Heart right ventricle (tissue), 16 donors: ENCODE data around the gene GTF2I. TPM values are rescaled to one million over a fixed set of nuclear protein-coding genes. Genes with fewer than 3 reads are reported as not detected.
"Not testable (repeated sequence)": the region's sequence is repeated elsewhere in the genome, so short reads cannot be mapped to it uniquely, and the experiment has no call there.

ENCODE experiments used
- ATAC-seq, 8 donors: fragments of 200-7000 bp; cut with Tn5 transposase; one replicate each; pipeline ENCODE4 v1.9.1; 2020; ENCODE audit warnings: mild to moderate bottlenecking in 8 of 8, moderate library complexity in 8 of 8, moderate number of reproducible peaks in 1 of 8
- DNase-seq, 2 donors: peaks; one replicate each; pipeline ENCODE4 v3.0.0-alpha.2; 2020
- H3K27ac ChIP-seq, 10 donors: fragments of 200-600 bp; sonication (generic) in 2 of 10; one replicate each; pipeline versions ENCODE4 v1.5.0 to v1.8.0; 2020 to 2022; ENCODE audit warnings: mild to moderate bottlenecking in 3 of 10
- H3K27me3 ChIP-seq, 7 donors: fragments of 200-600 bp; one replicate each; pipeline ENCODE4 v1.8.0; 2021 to 2022; ENCODE audit warnings: mild to moderate bottlenecking in 2 of 7
- H3K36me3 ChIP-seq, 9 donors: fragments of 200-600 bp; sonication (generic) in 1 of 9; one replicate each; pipeline versions ENCODE4 v1.5.0 to v1.8.0; 2020 to 2022; ENCODE audit warnings: mild to moderate bottlenecking in 2 of 9
- H3K4me1 ChIP-seq, 9 donors: fragments of 200-600 bp; sonication (generic) in 1 of 9; one replicate each; pipeline versions ENCODE4 v1.5.0 to v1.8.0; 2020 to 2022; ENCODE audit warnings: mild to moderate bottlenecking in 4 of 9
- H3K4me3 ChIP-seq, 10 donors: fragments of 200-600 bp; sonication (generic) in 2 of 10; one replicate each; pipeline versions ENCODE4 v1.5.0 to v1.8.0; 2020 to 2022; ENCODE audit warnings: mild to moderate bottlenecking in 7 of 10, moderate library complexity in 2 of 10
- H3K9me3 ChIP-seq, 11 donors: fragments of 200-600 bp in 10 of 11; sonication (generic) in 2 of 11; one replicate each; pipeline versions ENCODE4 v1.5.0 to v1.8.0; 2013 to 2022; ENCODE audit warnings: mild to moderate bottlenecking in 2 of 11, control low read depth in 1 of 11, moderate library complexity in 1 of 11
- WGBS, 2 donors: extraction: QIAGEN DNeasy Blood & Tissue Kit; methylation state at CpG; one replicate each; pipeline ENCODE4 v1.1.7; 2013; ENCODE audit warnings: inconsistent platforms in 1 of 2; 5-methylcytosine and 5-hydroxymethylcytosine counted together
- intact Hi-C, 10 donors: fragments of 100-400 bp; cut with DNase I; formaldehyde crosslinking; loops; one replicate each; pipeline versions ENCODE4 v1.11.1 to v1.14.2; 2022
- polyA plus RNA-seq, 2 donors: library from polyadenylated mRNA; stranded (reverse); fragments of 200-250 nt; gene quantifications; one replicate each; pipeline ENCODE4 v1.2.3, GENCODE V29; 2013
- total RNA-seq, 10 donors: library from RNA; stranded (reverse); fragmentation: NEBNext Ultra II Directional in 3 of 10; extraction: Animal tissue kit (Norgen Biotek cat#: 25700) in 3 of 10; gene quantifications; one replicate each; pipeline versions ENCODE4 v1.2.1 to v1.2.4, GENCODE V29; 2021 to 2023
- TF ChIP-seq, protein P1 (sequence below), 9 donors: fragments of 200-600 bp; sonication (generic) in 2 of 9; IDR thresholded peaks; one replicate each; pipeline versions ENCODE4 v1.5.0 to v1.8.0; 2021 to 2022; ENCODE audit warnings: antibody characterized with exemption in 9 of 9, mild to moderate bottlenecking in 5 of 9, moderate library complexity in 1 of 9
- donor health status: Arrhythmogenic right ventricular cardiomyopathy.
- donor health status: ischemic (EF 13 %, LVEDD 7.1; RV severe dilation, severe dysfunction).
- donor health status: healthy with polysubstance abuse.
- donor health status: DM: no; HTN: yes; CAD: no.
- donor health status: DM: no; HTN: no; CAD: no.
- donor health status: ischemic (EF 25% LVEDD 6.9; RV normal size, moderate dysfunction).
- donor health status: ischemic (EF 25% LVEDD 5.7; RV mildly dilated, moderate dysfunction).
- donor health status: healthy.
- donor health status: DM: yes; HTN: yes; CAD: no.
- donor health status: Ischemic cardiomyopathy.
- donor health status: ischemic (EF 35%, LVEDD 5.7; RV mildly dilated, moderate dysfunction).
- donor health status: nonischemic (EF 11% LVEDD 7.7; RV severe dilation, severe dysfunction).
- donor health status: DM: yes; HTN: yes; CAD: no.
- donor health status: PGD.
- donor health status: ischemic (EF 29% LVEDD 5.4; RV normal size, mild dysfunction).
- donor health status: nonischemic (EF 23%, LVEDD 6.1; RV moderate dilation, normal function).

GTF2I gene
- total and polyA plus RNA-seq, 12 donors: 18.9 to 152 (median 116) TPM

- Histone ChIP-seq H3K27ac (no peak overlapping the region), H3K27me3 (no peaks in the 10 kb centered on the region), H3K9me3 (no peaks in the 10 kb centered on the region), H3K36me3 (peaks cover 0 to 22% (median 6%) of the 10 kb centered on the region in 9 donors), H3K4me3 (no peak overlapping the region), H3K4me1 (peaks cover 0 to 19% (median 8%) of the 10 kb centered on the region in 9 donors)
- TF ChIP-seq, protein P1, sequence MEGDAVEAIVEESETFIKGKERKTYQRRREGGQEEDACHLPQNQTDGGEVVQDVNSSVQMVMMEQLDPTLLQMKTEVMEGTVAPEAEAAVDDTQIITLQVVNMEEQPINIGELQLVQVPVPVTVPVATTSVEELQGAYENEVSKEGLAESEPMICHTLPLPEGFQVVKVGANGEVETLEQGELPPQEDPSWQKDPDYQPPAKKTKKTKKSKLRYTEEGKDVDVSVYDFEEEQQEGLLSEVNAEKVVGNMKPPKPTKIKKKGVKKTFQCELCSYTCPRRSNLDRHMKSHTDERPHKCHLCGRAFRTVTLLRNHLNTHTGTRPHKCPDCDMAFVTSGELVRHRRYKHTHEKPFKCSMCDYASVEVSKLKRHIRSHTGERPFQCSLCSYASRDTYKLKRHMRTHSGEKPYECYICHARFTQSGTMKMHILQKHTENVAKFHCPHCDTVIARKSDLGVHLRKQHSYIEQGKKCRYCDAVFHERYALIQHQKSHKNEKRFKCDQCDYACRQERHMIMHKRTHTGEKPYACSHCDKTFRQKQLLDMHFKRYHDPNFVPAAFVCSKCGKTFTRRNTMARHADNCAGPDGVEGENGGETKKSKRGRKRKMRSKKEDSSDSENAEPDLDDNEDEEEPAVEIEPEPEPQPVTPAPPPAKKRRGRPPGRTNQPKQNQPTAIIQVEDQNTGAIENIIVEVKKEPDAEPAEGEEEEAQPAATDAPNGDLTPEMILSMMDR (IDR thresholded peaks at IDR 0.05): no peak
- intact Hi-C loops: no loop called here
- no peak for DNase-seq
- no peak for ATAC-seq
- 96% methylated on average over 5 of the region's 5 CpGs for WGBS, 2 donors
Observed at GRCh38 chr7:74684921-74685320, 27.4 kb downstream of the GTF2I start.

GRCh38 chr7:74690474-74690873, 33.0 kb downstream of the GTF2I start:
- WGBS, 2 donors: 70 to 86% methylated on average over 3 of the region's 3 CpGs
- TF ChIP-seq, protein P1 (IDR thresholded peaks at IDR 0.05): no peak
- H3K27ac ChIP-seq: no peak overlapping the region
- DNase-seq: no peak
- intact Hi-C loops: no loop called here
- no peaks in the 10 kb centered on the region for H3K27me3 ChIP-seq
- no peak for ATAC-seq
- no peak overlapping the region for H3K4me3 ChIP-seq
- peaks cover 0 to 14% (median 5%) of the 10 kb centered on the region in 11 donors for H3K9me3 ChIP-seq
- H3K4me1 ChIP-seq: peaks cover 0 to 4% (median 0%) of the 10 kb centered on the region in 9 donors
- peaks cover 0 to 77% (median 54%) of the 10 kb centered on the region in 9 donors for H3K36me3 ChIP-seq

DNA sequence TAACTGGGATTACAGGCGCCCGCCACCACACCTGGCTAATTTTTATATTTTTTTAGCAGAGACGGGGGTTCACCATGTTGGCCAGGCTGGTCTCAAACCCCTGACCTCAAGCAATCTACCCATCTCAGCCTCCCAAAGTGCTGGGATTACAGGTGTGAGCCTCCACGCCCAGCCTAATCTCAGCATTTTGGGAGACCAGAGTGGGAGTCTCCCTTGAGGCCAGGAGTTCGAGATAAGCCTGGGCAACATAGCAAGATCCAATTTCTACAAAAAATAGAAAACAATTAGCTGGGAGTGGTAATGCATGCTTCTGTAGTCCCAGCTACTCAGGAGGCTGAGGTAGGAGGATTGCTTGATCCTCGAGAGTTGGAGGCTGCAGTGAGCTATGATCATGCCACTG, 46.9 kb downstream of the GTF2I start:
- intact Hi-C loops: loop anchor here in 1 of 10 donors (5.0 to 10.0 kb wide), 2 partner anchors 42 to 70 kb away; no protein-coding TSS in a partner anchor
- H3K27me3 ChIP-seq, ATAC-seq, H3K27ac ChIP-seq, DNase-seq, H3K4me3 ChIP-seq, H3K9me3 ChIP-seq: not testable (repeated sequence)
- 96 to 99% methylated on average over 6 of the region's 6 CpGs for WGBS, 2 donors
- H3K4me1 ChIP-seq: peaks cover 0 to 14% (median 0%) of the 10 kb centered on the region in 9 donors
- H3K36me3 ChIP-seq: peaks cover 0 to 100% (median 93%) of the 10 kb centered on the region in 9 donors

DNA sequence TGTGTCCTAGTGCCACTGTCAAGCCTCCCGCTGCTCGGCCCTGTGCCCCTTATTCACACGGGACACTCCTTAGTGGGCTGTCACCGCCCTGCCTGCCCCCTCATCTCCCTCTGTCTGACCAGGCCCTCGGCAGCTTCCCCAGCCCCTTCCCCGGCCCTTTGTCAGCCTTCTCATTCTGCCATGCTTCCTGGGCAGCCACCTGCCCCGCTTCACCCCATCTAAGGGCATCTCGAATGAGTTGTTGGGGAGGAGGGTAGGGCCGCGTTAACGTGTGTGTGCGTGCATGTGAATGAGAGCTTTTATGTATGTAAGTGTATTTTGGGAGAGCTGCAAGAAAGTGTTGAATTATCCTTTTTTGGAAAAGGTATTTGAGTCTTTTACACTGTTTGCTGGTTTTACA, 49.7 kb downstream of the GTF2I start:
- H3K36me3 ChIP-seq: peaks cover 0 to 100% (median 88%) of the 10 kb centered on the region in 9 donors
- H3K9me3 ChIP-seq: no peaks in the 10 kb centered on the region
- WGBS, 2 donors: 77 to 87% methylated on average over 12 of the region's 12 CpGs
- H3K27me3 ChIP-seq: no peaks in the 10 kb centered on the region
- intact Hi-C loops: loop anchor here in 1 of 10 donors (10.0 kb wide), 1 partner anchor 72 kb away; no protein-coding TSS in a partner anchor
- H3K27ac ChIP-seq: no peak overlapping the region
- no peak for DNase-seq
- TF ChIP-seq, protein P1 (IDR thresholded peaks at IDR 0.05): no peak
- ATAC-seq: peak in 1 of 8 donors; percentile 41
- H3K4me1 ChIP-seq: no peaks in the 10 kb centered on the region
- H3K4me3 ChIP-seq: no peak overlapping the region

GRCh38 chr7:74708569-74709275, 51.2 kb downstream of the GTF2I start:
- TF ChIP-seq, protein P1 (IDR thresholded peaks at IDR 0.05): no peak
- H3K36me3 ChIP-seq: peaks cover 0 to 100% (median 84%) of the 10 kb centered on the region in 9 donors
- H3K4me1 ChIP-seq: no peaks in the 10 kb centered on the region
- H3K27me3 ChIP-seq: no peaks in the 10 kb centered on the region
- 81 to 85% methylated on average over 7 of the region's 7 CpGs for WGBS, 2 donors
- H3K9me3 ChIP-seq: peaks cover 0 to 13% (median 8%) of the 10 kb centered on the region in 11 donors
- no peak overlapping the region for H3K27ac ChIP-seq
- peak in 1 of 8 donors; percentile 27 for ATAC-seq
- DNase-seq: no peak
- no peak overlapping the region for H3K4me3 ChIP-seq
- intact Hi-C loops: loop anchor here in 1 of 10 donors (10.0 kb wide), 1 partner anchor 74 kb away; no protein-coding TSS in a partner anchor
